GM03348 (cell line): ENCODE results near the gene PIP4K2C.
"Not testable (repeated sequence)": the region's sequence is repeated elsewhere in the genome, so short reads cannot be mapped to it uniquely, and the experiment has no call there.

Source experiments
- DNase-seq: peaks from one replicate; pipeline ENCODE4 v3.0.0; 2012; ENCODE audit warnings: low spot score

Gene PIP4K2C

DNA sequence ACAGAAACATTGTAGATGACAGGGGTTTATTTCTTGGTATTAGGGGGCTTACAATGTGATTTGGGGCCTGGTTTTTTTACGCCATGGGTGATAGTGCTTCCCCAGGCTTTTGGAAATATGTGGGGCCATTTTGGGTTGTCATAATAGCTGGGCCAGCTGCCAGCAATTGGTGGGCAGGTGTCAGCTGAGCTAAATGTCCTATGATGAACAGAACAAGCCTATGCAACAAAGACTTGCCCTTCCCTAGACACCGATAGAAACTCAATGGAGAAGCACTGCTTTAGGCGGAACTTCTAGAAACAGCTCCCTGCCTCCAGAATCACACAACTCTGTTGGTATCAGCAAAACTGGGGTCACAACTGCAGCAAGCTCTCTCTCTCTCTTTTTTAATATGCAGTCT lies 47.1 kb downstream of the PIP4K2C start:
- DNase-seq, result no peak

- no peak for DNase-seq
Observed at GRCh38 chr12:57640175-57641042, 49.4 kb downstream of the PIP4K2C start.

DNA sequence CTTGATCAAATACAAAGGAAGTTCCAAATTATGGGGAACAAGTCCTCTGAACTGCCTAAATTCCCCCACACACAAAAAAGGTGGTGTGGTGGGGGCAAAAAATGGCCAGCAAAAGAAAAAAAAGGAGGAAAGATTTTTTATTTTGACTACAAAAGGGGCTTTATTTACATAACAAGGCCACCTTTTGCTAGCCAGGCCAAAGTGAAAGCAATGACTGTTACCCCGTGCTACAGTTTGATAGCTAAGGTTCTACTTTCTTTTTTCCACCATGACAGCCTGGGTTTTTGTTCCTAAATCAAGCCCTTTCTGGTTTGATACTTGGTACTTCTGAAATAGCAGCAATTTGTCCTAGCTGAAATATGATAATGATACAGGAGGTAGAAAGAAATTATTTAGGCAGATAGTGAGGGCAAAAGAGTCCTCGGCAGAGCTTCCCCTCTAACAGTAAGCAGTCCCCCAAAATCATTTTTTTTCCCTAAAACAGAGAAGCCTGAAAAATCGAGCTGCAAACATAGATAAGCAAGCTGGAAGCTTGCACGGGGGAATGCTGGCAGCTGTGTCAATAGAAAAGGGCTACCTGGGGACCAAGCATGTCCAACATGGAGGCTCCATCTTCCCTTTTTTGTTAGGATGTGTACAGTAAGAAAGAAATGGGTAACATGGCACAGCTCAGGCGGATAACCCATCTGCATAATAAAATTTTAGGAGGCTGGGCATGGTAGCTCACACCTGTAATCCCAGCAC lies 50.9 kb downstream of the PIP4K2C start:
- DNase-seq, result no peak

GRCh38 chr12:57645990-57646658 lies 55.1 kb downstream of the PIP4K2C start:
- not testable (repeated sequence) for DNase-seq

GRCh38 chr12:57646659-57647049 lies 55.7 kb downstream of the PIP4K2C start:
- DNase-seq, result not testable (repeated sequence)
